A673 (cell line): ENCODE measurements around the gene MNS1. TPM values are rescaled to one million over a fixed set of nuclear protein-coding genes. Genes with fewer than 3 reads are reported as not detected.

ENCODE experiments used
- BruUV-seq: library from RNA; stranded (reverse); fragments of 400-500 nt; replicated peaks from 2 replicates; lab custom pipeline; 2021; lab: Mats Ljungman, UMichigan
- CTCF ChIA-PET: fragments of 300-600 bp; sonication (Branson Sonifier 250); formaldehyde crosslinking; loops from one replicate; lab custom pipeline; 2022; ENCODE audit warnings: antibody characterized with exemption; lab: Charles Lee
- POLR2A ChIA-PET: fragments of 300-600 bp; sonication (Branson Sonifier 250); formaldehyde crosslinking; loops from one replicate; lab custom pipeline; 2022; ENCODE audit warnings: antibody characterized with exemption; ENCODE audit not compliant: low non-redundant PET; lab: Charles Lee
- DNase-seq: peaks from one replicate; pipeline ENCODE4 v3.0.0-alpha.2; 2015; ENCODE audit warnings: low spot score
- H3K27ac ChIP-seq: fragments of 200-600 bp; sonication (generic); 2 replicates; pipeline ENCODE4 v1.5.1; 2016; ENCODE audit warnings: mixed run types, low read depth, mild to moderate bottlenecking, mixed read lengths, antibody characterized with exemption, low read length; ENCODE audit not compliant: poor library complexity, severe bottlenecking
- H3K27me3 ChIP-seq: fragments of 200-600 bp; sonication (generic); replicated peaks from 2 replicates; pipeline ENCODE4 v1.6.1; 2017; ENCODE audit warnings: mixed run types, low read depth, mild to moderate bottlenecking, mixed read lengths, antibody characterized with exemption, low read length; ENCODE audit not compliant: insufficient read depth, poor library complexity
- H3K36me3 ChIP-seq: fragments of 200-600 bp; sonication (generic); 2 replicates; pipeline ENCODE4 v1.6.1; 2016; ENCODE audit warnings: mixed run types, mild to moderate bottlenecking, mixed read lengths, antibody characterized with exemption, low read length; ENCODE audit not compliant: insufficient read depth, poor library complexity, severe bottlenecking
- H3K4me1 ChIP-seq: fragments of 200-600 bp; sonication (generic); 2 replicates; pipeline ENCODE4 v1.6.1; 2017; ENCODE audit warnings: mixed run types, mild to moderate bottlenecking, mixed read lengths, antibody characterized with exemption, low read length; ENCODE audit not compliant: insufficient read depth, poor library complexity, severe bottlenecking
- H3K4me3 ChIP-seq: fragments of 200-600 bp; sonication (generic); 2 replicates; pipeline ENCODE4 v1.5.1; 2016; ENCODE audit warnings: low read depth, mixed run types, mild to moderate bottlenecking, mixed read lengths, low read length; ENCODE audit not compliant: poor library complexity, severe bottlenecking
- H3K9me3 ChIP-seq: fragments of 200-600 bp; sonication (generic); 2 replicates; pipeline ENCODE4 v1.6.1; 2016; ENCODE audit warnings: mixed run types, low read depth, mild to moderate bottlenecking, mixed read lengths, antibody characterized with exemption, low read length; ENCODE audit not compliant: poor library complexity, severe bottlenecking
- CTCF ChIP-seq: fragments of 300-800, 200-600 bp; sonication (generic); conservative IDR thresholded peaks from 2 replicates; pipeline ENCODE4 v1.5.1; 2017; ENCODE audit warnings: low read depth, mild to moderate bottlenecking, antibody characterized with exemption, low read length, moderate library complexity, mixed read lengths
- EZH2 ChIP-seq: fragments of 200-600 bp; sonication (generic); IDR thresholded peaks from 2 replicates; pipeline ENCODE4 v1.6.1; 2017; ENCODE audit warnings: borderline replicate concordance, low read depth, mild to moderate bottlenecking, mixed read lengths, antibody characterized with exemption, low read length; ENCODE audit not compliant: poor library complexity, severe bottlenecking
- intact Hi-C: fragments of 100-400 bp; cut with micrococcal nuclease; formaldehyde crosslinking; loops from one replicate; pipeline ENCODE4 v1.10.0; 2022; ENCODE audit not compliant: unreplicated experiment
- total RNA-seq: library from RNA; stranded (reverse); gene quantifications from 2 replicates; pipeline ENCODE4 v1.2.3, GENCODE V29; 2021

The MNS1 gene
- total RNA-seq, 1 experiment from 2014 or later, result 28.7 TPM

- Histone ChIP-seq H3K27ac (peak overlapping the region; percentile 56), H3K36me3 (peaks cover 6% of the 10 kb centered on the region), H3K27me3 (no peaks in the 10 kb centered on the region), H3K9me3 (no peaks in the 10 kb centered on the region), H3K4me3 (peak overlapping the region; percentile 8), H3K4me1 (peaks cover 31% of the 10 kb centered on the region)
- ChIA-PET CTCF (interaction anchor here (0.6 kb wide), 1 partner anchor 10 kb away, joined by 4 read pairs; the partner anchor contains the start of gene MNS1), POLR2A (no interaction called here)
- peak; percentile 70 for DNase-seq
- no TSS peak for BruUV-seq
- intact Hi-C loops, result no loop called here
- TF ChIP-seq CTCF, result no peak
- TF ChIP-seq EZH2, result no peak
These were observed 10.1 kb downstream of the MNS1 start for GRCh38 chr15:56454836-56455235.

- TF ChIP-seq CTCF, result no peak
- no peak for TF ChIP-seq EZH2
- POLR2A ChIA-PET, result no interaction called here
- H3K27ac ChIP-seq, result no peak overlapping the region
- H3K36me3 ChIP-seq, result peaks cover 21% of the 10 kb centered on the region
- CTCF ChIA-PET, result no interaction called here
- H3K4me3 ChIP-seq, result no peak overlapping the region
- no peak for DNase-seq
- no TSS peak for BruUV-seq
- no peaks in the 10 kb centered on the region for H3K4me1 ChIP-seq
- intact Hi-C loops, result no loop called here
- H3K9me3 ChIP-seq, result no peaks in the 10 kb centered on the region
- H3K27me3 ChIP-seq, result no peaks in the 10 kb centered on the region
These were observed 19.2 kb downstream of the MNS1 start for GRCh38 chr15:56445746-56446145.

DNA sequence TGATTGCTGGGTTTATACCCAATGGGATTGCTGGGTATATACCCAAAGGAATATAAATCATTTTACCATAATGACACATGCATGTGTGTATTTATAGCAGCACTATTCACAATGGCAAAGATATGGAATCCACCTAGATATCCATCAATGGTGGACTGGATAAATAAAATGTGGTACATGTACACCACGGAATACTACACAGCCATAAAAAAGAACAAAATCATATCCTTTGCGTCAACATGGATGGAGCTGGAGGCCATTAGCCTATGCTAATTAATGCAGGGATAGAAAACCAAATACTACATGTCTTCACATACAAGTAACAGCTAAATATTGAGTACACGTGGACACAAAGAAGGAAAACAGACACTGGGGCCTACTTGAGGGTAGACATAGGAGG is 22.6 kb downstream of the MNS1 start:
- no peaks in the 10 kb centered on the region for H3K4me1 ChIP-seq
- no TSS peak for BruUV-seq
- H3K9me3 ChIP-seq, result no peaks in the 10 kb centered on the region
- POLR2A ChIA-PET, result no interaction called here
- TF ChIP-seq CTCF, result no peak
- intact Hi-C loops, result no loop called here
- H3K4me3 ChIP-seq, result no peak overlapping the region
- H3K27me3 ChIP-seq, result no peaks in the 10 kb centered on the region
- peaks cover 21% of the 10 kb centered on the region for H3K36me3 ChIP-seq
- DNase-seq, result no peak
- no peak overlapping the region for H3K27ac ChIP-seq
- CTCF ChIA-PET, result no interaction called here
